ENCODE results near the gene GNRHR.

DNA sequence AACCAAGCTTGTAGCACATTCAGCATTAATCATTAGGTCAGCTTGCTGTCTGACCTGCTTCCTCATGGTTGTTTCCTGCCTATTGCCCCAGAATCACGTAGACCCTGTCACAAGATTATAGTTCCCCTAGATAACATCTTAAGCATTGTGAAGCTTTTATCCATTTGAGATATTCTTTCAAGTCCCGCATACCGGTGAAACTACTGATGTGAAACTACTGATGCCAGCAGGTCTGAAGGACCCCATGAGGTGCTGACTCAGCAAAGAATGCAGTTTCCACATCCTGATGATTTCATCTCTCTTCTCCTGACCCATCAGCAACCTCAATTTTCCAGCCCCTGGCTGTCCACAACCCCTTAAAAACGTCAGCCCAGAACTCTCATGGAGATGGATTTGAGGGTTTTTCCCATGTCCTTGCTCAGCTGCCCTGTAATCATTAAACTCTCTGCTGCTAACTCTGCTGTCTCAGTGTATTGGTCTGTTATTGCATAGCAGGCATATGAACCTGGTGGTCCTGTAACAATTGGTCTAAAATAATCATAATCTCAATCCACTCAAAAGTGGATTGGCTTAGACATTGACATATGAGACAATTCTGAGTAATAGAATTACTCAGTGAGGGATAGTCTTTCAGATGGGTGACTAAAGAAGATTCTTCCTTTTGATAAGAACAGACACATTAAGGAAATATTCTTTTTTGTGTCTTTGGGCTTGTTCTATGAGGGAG, 26.9 kb downstream of the GNRHR start:
- TF ChIP-seq, protein P1, sequence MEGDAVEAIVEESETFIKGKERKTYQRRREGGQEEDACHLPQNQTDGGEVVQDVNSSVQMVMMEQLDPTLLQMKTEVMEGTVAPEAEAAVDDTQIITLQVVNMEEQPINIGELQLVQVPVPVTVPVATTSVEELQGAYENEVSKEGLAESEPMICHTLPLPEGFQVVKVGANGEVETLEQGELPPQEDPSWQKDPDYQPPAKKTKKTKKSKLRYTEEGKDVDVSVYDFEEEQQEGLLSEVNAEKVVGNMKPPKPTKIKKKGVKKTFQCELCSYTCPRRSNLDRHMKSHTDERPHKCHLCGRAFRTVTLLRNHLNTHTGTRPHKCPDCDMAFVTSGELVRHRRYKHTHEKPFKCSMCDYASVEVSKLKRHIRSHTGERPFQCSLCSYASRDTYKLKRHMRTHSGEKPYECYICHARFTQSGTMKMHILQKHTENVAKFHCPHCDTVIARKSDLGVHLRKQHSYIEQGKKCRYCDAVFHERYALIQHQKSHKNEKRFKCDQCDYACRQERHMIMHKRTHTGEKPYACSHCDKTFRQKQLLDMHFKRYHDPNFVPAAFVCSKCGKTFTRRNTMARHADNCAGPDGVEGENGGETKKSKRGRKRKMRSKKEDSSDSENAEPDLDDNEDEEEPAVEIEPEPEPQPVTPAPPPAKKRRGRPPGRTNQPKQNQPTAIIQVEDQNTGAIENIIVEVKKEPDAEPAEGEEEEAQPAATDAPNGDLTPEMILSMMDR (IDR thresholded peaks at IDR 0.05): no peak
- TF ChIP-seq POLR2A (IDR thresholded peaks at IDR 0.05) (no peak), EP300 (IDR thresholded peaks at IDR 0.05) (no peak)
